Heart left ventricle (tissue), 16 donors: Measurements from ENCODE around the gene FOXQ1. TPM values are rescaled to one million over a fixed set of nuclear protein-coding genes. Genes with fewer than 3 reads are reported as not detected.

Experiments used
- ATAC-seq, 4 donors: fragments of 200-7000 bp; cut with Tn5 transposase; one replicate each; pipeline ENCODE4 v1.9.1; 2020 to 2022; ENCODE audit warnings: moderate library complexity in 4 of 4, mild to moderate bottlenecking in 3 of 4, moderate number of reproducible peaks in 1 of 4
- DNase-seq, 5 donors: peaks; one replicate each; pipeline ENCODE4 v3.0.0-alpha.2; 2020
- H3K27ac ChIP-seq, 12 donors: fragments of 200-600 bp; sonication (generic) in 4 of 12; one replicate each; pipeline versions ENCODE4 v1.5.0 to v1.8.0; 2016 to 2022; ENCODE audit warnings: mild to moderate bottlenecking in 2 of 12
- H3K27me3 ChIP-seq, 9 donors: fragments of 200-600 bp; sonication (generic) in 2 of 9; one replicate each; pipeline versions ENCODE4 v1.5.1 to v1.8.0; 2016 to 2022; ENCODE audit warnings: mild to moderate bottlenecking in 3 of 9
- H3K36me3 ChIP-seq, 9 donors: fragments of 200-600 bp; sonication (generic) in 2 of 9; one replicate each; pipeline versions ENCODE4 v1.5.0 to v1.8.0; 2018 to 2022; ENCODE audit warnings: mild to moderate bottlenecking in 2 of 9
- H3K4me1 ChIP-seq, 12 donors: fragments of 200-600 bp; sonication (generic) in 4 of 12; one replicate each; pipeline versions ENCODE4 v1.5.0 to v1.8.0; 2016 to 2022; ENCODE audit warnings: mild to moderate bottlenecking in 3 of 12
- H3K4me3 ChIP-seq, 12 donors: fragments of 200-600 bp; sonication (generic) in 4 of 12; one replicate each; pipeline versions ENCODE4 v1.5.0 to v1.8.0; 2017 to 2022; ENCODE audit warnings: mild to moderate bottlenecking in 9 of 12, moderate library complexity in 4 of 12
- H3K9me3 ChIP-seq, 12 donors: fragments of 200-600 bp; sonication (generic) in 4 of 12; one replicate each; pipeline versions ENCODE4 v1.5.0 to v1.8.0; 2016 to 2022; ENCODE audit warnings: mild to moderate bottlenecking in 1 of 12
- POLR2A ChIP-seq, 2 donors: fragments of 450-650 bp; IDR thresholded peaks; one replicate each; pipeline ENCODE4 v1.6.1; 2017; ENCODE audit warnings: antibody characterized with exemption in 2 of 2, mild to moderate bottlenecking in 2 of 2, moderate library complexity in 2 of 2
- WGBS, 4 donors: extraction: QIAGEN DNeasy Blood & Tissue Kit in 2 of 4; methylation state at CpG; one replicate each; pipeline versions ENCODE4 v1.1.5 to v1.1.7; 2013 to 2018; 5-methylcytosine and 5-hydroxymethylcytosine counted together
- intact Hi-C, 10 donors: fragments of 100-400 bp; cut with DNase I; formaldehyde crosslinking; loops; one replicate each; pipeline versions ENCODE4 v1.11.1 to v1.14.2; 2022
- polyA plus RNA-seq, 2 donors: library from polyadenylated mRNA; stranded (reverse); fragments of 200-250 nt; gene quantifications; one replicate each; pipeline ENCODE4 v1.2.3, GENCODE V29; 2013
- total RNA-seq, 9 donors: library from RNA; depleted of rRNA in 2 of 9; stranded (reverse); fragments of >200 nt in 2 of 9; fragmentation: NEBNext Ultra II Directional in 3 of 9; extraction: Animal tissue kit (Norgen Biotek cat#: 25700) in 3 of 9; gene quantifications; one replicate each; pipeline versions ENCODE4 v1.1.0 to v1.2.4, GENCODE V29; 2016 to 2023
- TF ChIP-seq, protein P1 (sequence below), 12 donors: fragments of 200-600 bp; sonication (generic) in 4 of 12; IDR thresholded peaks; one replicate each; pipeline versions ENCODE4 v1.5.0 to v1.8.0; 2018 to 2022; ENCODE audit warnings: antibody characterized with exemption in 12 of 12, mild to moderate bottlenecking in 5 of 12
- donor health status: ischemic (EF 13 %, LVEDD 7.1; RV severe dilation, severe dysfunction).
- donor health status: healthy with polysubstance abuse.
- donor health status: DM: no; HTN: yes; CAD: no.
- donor health status: DM: no; HTN: no; CAD: no.
- donor health status: ischemic (EF 25% LVEDD 6.9; RV normal size, moderate dysfunction).
- donor health status: ischemic (EF 25% LVEDD 5.7; RV mildly dilated, moderate dysfunction).
- donor health status: healthy.
- donor health status: DM: yes; HTN: yes; CAD: no.
- donor health status: ischemic (EF 35%, LVEDD 5.7; RV mildly dilated, moderate dysfunction).
- donor health status: nonischemic (EF 11% LVEDD 7.7; RV severe dilation, severe dysfunction).
- donor health status: DM: yes; HTN: yes; CAD: no.
- donor health status: PGD.
- donor health status: ischemic (EF 29% LVEDD 5.4; RV normal size, mild dysfunction).
- donor health status: nonischemic (EF 23%, LVEDD 6.1; RV moderate dilation, normal function).

FOXQ1 gene
- total and polyA plus RNA-seq, 11 donors = 0.08 TPM; not detected in 10

DNA sequence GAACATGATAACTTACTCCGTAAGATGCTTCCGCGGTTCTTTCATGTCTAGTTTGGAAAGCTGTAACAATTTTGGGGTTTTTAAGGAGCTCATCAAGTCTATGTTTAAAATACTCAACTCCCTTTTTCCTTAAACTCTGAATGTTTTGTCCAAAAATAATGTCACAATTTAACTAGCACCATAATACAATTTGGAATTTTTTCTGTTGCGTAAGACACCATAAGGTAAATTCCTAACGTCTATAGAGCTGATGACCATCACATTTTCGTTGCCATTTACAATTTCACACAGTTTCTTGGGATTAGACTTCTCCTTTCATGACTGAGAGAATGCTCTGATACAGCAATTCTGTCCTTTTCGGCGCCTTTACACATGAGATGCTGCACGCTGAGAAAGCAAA, 50.7 kb downstream of the FOXQ1 start:
- intact Hi-C loops = no loop called here

DNA sequence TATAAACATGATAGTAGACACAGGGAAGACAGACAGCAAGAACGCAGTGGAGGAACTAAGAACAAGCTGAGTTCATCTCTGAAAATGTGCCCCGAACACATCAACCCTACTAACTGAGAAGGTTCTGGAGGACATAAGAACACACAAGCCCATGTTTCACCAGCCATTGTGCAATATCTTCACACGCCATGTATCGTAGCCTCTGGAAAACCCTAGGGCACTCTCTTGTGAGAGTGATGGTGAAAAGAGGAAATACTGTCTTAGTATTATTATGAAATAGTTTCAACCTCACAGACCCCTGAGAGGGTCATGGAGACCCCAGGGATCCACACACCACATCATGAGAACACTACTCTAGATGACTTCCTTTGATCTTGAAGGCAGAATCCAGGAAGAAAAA, 51.4 kb downstream of the FOXQ1 start:
- Histone ChIP-seq H3K27me3 (peaks cover 0 to 37% (median 9%) of the 10 kb centered on the region in 9 donors), H3K36me3 (no peaks in the 10 kb centered on the region), H3K4me3 (no peak overlapping the region), H3K9me3 (no peaks in the 10 kb centered on the region), H3K4me1 (peaks cover 0 to 3% (median 0%) of the 10 kb centered on the region in 12 donors), H3K27ac (no peak overlapping the region)
- 73 to 88% (median 83%) methylated on average over 4 of the region's 4 CpGs for WGBS, 4 donors
- peak in 2 of 4 donors; percentile 41 to 42 for ATAC-seq
- intact Hi-C loops = no loop called here
- no peak for TF ChIP-seq POLR2A (IDR thresholded peaks at IDR 0.05)
- TF ChIP-seq, protein P1, sequence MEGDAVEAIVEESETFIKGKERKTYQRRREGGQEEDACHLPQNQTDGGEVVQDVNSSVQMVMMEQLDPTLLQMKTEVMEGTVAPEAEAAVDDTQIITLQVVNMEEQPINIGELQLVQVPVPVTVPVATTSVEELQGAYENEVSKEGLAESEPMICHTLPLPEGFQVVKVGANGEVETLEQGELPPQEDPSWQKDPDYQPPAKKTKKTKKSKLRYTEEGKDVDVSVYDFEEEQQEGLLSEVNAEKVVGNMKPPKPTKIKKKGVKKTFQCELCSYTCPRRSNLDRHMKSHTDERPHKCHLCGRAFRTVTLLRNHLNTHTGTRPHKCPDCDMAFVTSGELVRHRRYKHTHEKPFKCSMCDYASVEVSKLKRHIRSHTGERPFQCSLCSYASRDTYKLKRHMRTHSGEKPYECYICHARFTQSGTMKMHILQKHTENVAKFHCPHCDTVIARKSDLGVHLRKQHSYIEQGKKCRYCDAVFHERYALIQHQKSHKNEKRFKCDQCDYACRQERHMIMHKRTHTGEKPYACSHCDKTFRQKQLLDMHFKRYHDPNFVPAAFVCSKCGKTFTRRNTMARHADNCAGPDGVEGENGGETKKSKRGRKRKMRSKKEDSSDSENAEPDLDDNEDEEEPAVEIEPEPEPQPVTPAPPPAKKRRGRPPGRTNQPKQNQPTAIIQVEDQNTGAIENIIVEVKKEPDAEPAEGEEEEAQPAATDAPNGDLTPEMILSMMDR (IDR thresholded peaks at IDR 0.05) = no peak
- DNase-seq = no peak

More for the DNA sequence above, 50.7 kb downstream of the FOXQ1 start:
- no peak overlapping the region for H3K27ac ChIP-seq
- peaks cover 0 to 3% (median 0%) of the 10 kb centered on the region in 12 donors for H3K4me1 ChIP-seq
- H3K27me3 ChIP-seq = peaks cover 0 to 34% (median 5%) of the 10 kb centered on the region in 9 donors
- 87 to 90% (median 89%) methylated on average over 9 of the region's 9 CpGs for WGBS, 4 donors
- no peaks in the 10 kb centered on the region for H3K9me3 ChIP-seq
- DNase-seq (no peak), ATAC-seq (no peak)
- no peaks in the 10 kb centered on the region for H3K36me3 ChIP-seq
- TF ChIP-seq, protein P1 (IDR thresholded peaks at IDR 0.05) = no peak
- no peak for TF ChIP-seq POLR2A (IDR thresholded peaks at IDR 0.05)
- H3K4me3 ChIP-seq = no peak overlapping the region

DNA sequence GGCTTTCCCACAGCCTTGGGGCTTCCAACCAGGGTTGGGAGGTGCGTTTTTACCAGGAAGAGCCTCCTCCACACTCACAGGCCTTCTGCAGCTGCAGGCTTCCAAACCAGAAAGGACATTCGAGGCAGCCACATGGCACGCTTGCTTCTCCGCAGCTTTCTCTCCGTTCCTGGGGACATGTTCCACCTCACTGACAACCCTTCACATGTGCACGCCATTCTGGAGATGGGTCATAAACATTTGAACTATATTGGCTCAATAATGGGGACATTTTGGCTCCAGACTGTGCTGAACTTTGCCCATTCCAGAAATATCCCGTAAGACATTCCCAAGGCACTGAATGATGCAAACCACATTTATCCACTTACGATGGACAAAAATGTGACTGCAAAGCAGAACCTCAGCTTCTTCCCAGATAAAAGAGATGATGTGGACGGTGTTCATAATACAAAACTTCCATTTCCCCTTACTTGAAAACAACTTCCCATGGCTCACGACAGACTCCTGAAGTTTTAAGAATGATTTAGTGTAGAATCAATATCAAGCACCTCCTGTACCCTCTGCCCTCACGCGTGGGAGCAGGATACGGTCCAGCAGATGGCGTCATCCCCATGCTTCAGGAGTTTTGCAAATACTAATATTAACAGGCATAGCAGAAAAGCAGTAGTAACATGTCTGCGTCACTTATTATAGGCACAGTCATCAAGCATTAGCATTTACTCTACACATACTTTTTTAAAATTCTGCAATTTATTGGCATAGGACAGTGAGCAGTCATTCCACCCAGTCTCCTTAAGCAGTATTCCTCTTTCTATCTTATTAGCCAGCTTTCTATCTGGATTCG, 52.1 kb downstream of the FOXQ1 start:
- intact Hi-C loops = no loop called here
- H3K36me3 ChIP-seq = no peaks in the 10 kb centered on the region
- H3K4me1 ChIP-seq = peaks cover 0 to 3% (median 0%) of the 10 kb centered on the region in 12 donors
- no peak overlapping the region for H3K27ac ChIP-seq
- H3K4me3 ChIP-seq = no peak overlapping the region
- peaks cover 0 to 40% (median 12%) of the 10 kb centered on the region in 9 donors for H3K27me3 ChIP-seq
- TF ChIP-seq, protein P1 (IDR thresholded peaks at IDR 0.05) = peak in 5 of 12 donors; percentile 8 to 33 (median 20)
- no peak for TF ChIP-seq POLR2A (IDR thresholded peaks at IDR 0.05)
- no peak for DNase-seq
- WGBS, 4 donors = 48 to 55% (median 53%) methylated on average over 16 of the region's 16 CpGs
- no peaks in the 10 kb centered on the region for H3K9me3 ChIP-seq
- ATAC-seq = peak; percentile 42 to 71 (median 54)

Other genes with a start within 250 kb of the FOXQ1 start
- gene FOXF2, start 77.5 kb downstream of the FOXQ1 start, total RNA-seq = under 1 TPM in 7 of 9 donors, not detected in 2; 0.09 to 0.35 (median 0.18) TPM
- gene FOXF2, start 77.5 kb downstream of the FOXQ1 start, polyA plus RNA-seq = under 1 TPM; 0.12 to 0.15 TPM